GM15510 (cell line): ENCODE measurements around the gene CHRNA7.

Experiments used
- POLR2A ChIP-seq: IDR thresholded peaks from 3 replicates; pipeline ENCODE4 v1.6.1; 2011; ENCODE audit warnings: borderline replicate concordance; ENCODE audit not compliant: insufficient read length; ENCODE audit errors: extremely low read depth

The CHRNA7 gene

DNA sequence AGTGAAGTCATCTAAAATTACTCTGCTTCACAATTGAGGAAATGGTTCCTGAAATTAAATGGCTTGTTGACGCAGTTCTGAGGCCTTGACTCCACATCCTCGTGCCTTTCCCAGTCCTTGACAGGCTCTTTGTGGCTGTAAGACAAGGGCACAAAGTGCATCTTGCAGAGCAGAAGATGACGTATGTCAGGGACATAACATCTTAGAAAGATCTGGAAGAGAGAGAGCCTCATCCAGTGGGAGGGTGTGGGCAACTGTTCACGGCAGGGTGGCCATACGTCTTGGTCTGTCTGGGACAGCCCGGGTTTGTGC, 91.0 kb downstream of the CHRNA7 start:
- no peak for TF ChIP-seq POLR2A

DNA sequence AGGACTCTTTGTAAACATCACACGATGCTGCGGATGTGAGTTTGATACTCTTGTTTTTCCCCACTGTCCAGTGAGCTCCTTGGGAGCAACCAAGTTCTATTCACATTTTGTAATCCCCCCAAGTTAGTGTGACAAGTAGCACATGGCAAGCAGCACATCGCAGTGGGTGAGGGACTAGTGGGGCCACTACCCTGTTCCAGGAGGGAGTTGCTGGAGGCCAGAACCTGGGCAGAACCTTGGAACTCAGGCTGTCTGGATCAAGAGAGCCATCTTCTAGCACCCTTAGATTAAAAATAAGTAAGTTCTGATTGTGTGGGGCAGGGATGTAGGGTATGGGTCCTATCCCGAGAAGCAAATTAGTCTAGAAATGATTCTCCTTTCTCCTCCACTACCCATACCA, 91.7 kb downstream of the CHRNA7 start:
- TF ChIP-seq POLR2A: no peak

DNA sequence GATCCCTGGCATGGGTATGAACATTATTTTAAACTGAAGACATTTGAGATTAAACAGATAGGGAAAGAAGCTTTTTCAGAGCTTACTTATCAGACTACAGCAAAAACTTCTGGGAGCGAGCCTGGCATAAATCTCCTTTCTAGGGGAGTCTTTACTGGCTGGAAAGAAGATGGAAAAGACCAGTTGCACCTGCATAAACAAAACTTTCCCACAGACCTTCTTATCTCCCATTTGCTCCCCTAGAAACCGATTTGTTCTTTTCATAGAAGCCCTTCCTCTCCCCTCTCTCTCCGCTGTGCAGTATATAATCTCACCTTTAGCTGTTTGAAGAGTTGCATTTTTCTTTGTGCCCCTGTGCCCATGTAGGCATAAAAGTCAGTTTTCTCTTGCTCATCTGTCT, 93.2 kb downstream of the CHRNA7 start:
- no peak for TF ChIP-seq POLR2A

DNA sequence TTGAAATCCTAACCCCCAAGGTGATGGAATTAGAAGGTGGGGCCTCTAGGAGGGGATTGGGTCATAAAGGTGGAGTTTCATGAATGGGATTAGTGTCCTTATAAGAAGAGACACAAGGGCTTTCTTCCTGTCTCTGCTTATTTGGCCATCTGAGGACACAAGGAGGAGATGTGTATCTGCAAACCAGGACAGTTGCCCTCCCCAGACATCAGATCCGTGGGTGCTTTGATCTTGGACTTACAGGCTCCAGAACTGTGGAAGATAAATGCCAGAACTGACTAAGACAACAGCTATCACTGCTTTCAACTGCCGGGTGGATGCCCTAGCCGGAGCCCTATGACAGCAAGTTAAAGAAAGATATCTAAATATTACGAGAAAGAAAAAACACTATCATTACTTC, 94.4 kb downstream of the CHRNA7 start:
- no peak for TF ChIP-seq POLR2A

DNA sequence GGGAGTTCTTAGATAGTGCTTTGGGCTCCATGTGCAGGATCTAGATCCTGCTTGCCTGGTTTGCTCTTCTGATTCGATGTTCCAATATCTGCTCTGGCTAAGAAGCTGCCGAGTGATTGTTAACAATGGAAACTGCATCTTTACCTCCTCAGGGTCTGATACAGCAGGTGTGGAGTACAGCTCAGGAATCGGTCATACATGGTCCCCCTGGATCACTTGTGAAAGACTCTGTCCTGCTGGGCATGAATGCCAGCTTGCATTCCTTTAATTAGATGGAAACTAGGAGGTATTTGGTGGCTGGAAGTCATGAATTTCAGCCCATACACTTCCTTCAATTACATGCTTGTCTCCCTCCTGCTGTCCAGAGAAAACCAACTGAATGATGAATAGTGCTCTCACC, 95.3 kb downstream of the CHRNA7 start:
- TF ChIP-seq POLR2A: no peak

DNA sequence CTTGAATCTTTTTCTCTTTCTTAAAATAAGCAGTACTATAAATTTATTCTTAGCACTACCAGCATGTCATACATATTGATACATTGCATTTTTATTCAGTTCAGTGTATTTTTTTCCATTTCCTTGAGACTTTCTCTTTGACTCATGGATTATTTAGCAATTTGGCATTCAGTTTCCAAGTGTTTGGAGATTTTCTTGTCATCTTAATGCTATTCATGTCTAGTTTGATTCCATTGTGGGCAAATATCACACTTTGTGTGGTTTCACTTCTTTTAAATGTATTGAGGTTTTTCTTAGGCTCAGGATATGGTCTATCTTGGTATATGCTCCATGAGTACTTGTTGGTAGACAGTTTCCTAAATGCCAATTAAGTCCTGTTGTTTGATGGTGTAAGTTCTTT, 99.5 kb downstream of the CHRNA7 start:
- TF ChIP-seq POLR2A: no peak

DNA sequence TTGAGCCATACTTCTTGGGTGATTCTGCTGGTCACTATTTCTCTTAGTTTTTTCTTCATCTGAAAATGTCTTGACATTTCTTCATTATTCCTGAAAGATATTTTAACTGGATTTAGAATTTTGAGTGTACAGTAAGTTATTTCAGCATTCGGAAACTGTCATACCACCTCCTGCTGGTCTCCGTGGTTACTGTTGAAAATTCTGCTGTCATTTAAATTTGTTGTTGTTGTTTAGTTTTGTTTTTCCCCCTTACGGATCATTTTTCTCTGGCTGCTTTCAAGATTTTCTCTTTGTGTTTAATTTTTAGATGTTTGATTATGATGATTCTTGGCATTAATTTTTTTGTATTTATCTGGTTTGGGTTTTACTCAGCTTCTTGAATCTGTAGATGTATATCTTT, 100.5 kb downstream of the CHRNA7 start:
- TF ChIP-seq POLR2A: no peak

DNA sequence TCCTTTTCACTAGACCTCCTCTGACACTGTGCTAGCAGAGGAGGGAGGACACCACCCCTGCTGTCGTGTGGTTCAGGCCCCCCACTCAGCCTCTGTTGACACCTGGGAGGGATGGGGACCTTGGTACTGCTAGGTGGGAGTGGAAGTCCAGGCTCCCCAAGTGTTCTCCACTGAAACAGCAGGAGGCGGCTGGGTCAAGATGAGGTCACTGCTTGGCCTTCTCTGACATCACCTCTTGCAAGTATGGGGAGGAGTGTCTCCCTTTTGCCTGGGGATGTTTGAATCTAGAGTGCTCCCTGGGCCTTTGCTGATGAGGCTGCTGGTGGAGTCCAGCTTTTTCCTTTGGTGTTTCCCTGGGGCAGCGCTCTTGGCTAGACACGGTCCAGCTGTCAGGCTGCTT, 101.5 kb downstream of the CHRNA7 start:
- no peak for TF ChIP-seq POLR2A

DNA sequence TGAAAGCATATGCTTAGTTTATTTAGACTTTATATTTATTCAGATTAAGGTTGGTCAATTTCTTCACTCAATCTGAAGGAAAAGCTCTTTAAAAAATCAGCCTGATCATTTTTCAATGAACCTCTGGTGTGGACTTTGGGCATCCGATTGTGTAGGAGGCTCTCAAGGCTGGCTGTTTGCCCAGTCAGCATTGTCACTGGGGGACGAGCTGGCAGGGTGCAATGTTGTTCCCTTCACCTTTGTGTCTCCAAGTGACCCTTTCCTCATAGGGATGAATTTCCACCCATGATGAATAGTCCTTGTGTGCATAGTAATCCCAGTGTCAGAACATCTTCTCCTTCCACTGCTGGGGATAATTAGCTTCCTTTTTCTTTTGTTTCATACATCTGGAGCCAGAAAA, 102.5 kb downstream of the CHRNA7 start:
- no peak for TF ChIP-seq POLR2A

DNA sequence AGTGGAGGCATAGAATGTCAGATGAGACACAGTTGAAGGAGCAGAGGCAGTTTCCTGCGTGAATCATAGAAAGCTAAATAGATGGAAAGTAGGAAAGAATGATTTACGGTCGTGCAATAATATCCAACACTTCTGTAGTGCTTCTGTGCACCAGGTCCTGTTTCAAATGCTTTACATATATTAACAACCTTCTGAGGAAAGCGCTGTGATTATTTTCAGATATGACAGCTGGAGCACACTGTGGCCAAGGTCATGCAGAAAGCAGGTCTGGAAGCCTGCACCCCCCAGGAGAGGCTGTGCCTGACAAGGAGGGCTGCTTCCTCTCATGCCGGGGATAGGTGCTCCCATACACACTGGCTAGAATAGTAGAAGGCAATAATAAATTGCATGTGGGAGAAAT, 104.5 kb downstream of the CHRNA7 start:
- TF ChIP-seq POLR2A: no peak

DNA sequence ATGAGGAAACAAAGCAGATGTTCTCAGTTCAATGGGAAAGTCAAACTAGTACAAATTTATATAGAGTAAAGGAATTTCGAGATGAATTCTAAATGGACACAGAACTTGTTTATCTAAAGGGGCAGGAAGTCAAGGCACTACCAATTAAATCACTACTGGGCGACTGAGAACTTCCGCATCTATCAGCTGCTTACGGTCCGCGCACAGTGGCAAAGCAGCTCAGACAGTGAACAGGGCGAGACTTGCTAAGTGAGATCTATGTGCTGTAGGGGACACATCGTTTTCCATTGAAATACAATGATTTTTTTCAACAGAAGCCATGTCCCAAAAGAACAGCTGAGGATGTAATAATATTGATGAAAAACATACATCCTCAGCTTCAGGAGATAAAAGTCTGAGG, 105.0 kb downstream of the CHRNA7 start:
- TF ChIP-seq POLR2A: no peak

DNA sequence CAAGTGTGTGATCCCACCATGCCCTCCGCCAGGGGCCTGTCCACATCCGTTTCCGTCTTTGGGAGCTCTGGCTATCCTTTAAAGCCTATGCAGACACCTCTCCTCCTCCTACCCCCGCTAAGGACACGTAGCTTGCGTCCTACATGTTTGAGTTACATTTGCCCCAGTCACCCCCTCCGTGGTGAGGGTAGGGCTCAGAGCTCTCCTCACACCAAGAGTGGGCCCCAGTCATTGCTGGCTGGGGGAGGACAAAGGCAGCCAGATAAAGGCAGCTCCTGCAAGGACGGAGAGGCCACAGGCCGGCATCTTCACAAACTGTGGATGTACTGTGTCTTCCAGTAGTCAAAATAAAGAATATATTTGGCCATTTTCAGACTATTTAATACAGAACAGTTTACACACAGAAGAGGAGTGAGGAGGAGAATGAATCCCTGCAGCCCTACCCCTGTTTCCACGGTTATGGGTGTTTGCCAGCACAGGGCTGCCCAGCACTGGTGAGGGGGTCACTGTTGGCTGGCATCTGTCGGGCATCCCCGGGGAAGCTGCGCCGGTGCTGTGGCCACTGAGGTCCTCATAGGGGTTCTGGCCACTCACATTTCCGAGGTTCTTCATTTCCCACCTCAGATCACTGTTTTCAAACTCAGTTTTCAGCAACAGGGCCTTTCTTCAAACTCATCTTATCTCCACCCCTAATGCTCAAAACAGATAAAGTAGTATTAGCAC, 118.7 kb downstream of the CHRNA7 start:
- TF ChIP-seq POLR2A: no peak

DNA sequence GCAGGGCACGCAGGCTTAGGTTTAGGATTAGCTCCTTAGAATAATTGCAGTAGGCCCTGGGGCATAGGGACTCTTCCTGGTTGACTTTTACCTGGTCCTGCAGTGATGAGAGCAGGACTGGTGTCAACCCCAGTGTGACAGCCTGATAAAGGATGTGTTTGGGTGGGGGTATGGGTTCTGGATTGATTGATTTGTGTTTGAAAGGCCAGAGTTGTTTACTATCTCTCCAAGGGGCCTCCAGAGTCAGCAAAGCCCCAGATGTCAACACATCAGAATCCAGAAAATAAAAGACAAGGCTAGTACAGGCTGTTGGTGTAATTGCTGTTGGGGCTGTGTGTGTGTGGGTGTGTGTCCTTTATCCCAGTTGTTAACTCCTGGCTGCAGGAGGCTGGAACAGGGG, 122.3 kb downstream of the CHRNA7 start:
- TF ChIP-seq POLR2A: no peak

DNA sequence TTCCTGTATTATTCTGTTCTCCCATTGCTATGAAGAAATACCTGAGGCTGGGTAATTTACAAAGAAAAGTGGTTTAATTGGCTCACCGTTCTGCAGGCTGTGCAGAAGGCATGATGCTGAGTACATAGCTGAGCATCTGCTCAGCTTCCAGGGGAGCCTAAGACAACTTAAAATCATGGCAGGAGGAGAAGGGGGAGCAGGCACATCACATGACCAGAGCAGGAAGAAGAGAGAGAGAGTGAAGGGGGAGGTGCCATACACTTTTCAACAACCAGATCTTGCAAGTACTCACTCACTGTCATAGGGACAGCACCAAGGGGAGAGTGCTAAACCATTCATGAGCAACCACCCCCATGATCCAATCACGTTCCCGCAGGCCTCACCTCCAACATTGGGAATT, 188.4 kb downstream of the CHRNA7 start:
- TF ChIP-seq POLR2A: no peak
